ENCODE measurements around the gene DGKQ.
"Not testable (repeated sequence)": the region's sequence is repeated elsewhere in the genome, so short reads cannot be mapped to it uniquely, and the experiment has no call there.

The DGKQ gene

DNA sequence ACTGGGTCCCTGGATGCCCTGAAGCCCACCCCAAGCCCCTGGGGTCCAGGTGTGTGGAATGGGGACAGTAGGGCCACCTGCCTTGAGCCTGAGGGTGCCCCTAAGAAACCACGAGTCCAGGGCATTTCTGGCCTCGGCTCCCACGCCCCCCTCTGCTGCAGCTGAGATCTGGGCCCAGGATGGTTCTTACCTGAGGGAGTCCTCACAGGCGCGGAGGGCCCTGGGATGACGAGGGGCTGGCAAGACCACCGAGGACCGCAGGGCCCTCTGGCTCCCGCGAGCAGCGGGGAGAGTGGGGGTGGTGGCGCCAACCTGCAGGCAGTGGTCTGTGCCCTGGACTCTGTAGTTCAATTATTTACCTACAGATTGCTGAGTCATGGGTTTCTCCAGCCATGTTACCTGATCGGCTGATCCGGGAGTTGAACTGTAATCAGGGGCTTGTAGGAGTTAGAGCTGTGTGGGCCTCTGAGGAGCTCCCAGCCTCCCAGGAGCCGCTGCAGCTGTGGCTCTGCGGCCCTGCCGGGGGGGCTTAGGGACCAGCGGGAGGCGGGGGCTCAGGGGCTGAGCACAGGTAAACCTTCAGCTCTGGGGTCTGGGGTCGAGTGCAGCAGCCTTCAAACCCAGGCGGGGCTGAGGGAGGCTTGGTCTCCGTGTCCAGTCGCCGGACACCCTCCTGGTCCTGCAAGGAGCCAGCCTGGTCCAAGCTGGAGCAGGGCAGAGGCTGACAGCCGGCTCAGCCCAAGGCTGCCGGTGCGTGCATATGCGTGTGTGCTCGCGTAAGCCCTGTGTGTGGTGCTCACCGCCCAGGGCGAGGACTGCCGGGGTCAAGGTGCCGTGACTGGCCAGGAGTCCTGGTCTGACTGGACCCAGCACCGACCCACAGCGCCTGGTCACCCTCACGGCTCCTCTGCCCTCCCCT, 20.0 kb upstream of the DGKQ start, which contains the start of gene SLC26A1:
SLC26A1 (minus strand) TSS at position 294 of the 919 bp plus-strand sequence. CDS start 1,701 bp downstream, outside the sequence.
- DNase-seq = no peak

DNA sequence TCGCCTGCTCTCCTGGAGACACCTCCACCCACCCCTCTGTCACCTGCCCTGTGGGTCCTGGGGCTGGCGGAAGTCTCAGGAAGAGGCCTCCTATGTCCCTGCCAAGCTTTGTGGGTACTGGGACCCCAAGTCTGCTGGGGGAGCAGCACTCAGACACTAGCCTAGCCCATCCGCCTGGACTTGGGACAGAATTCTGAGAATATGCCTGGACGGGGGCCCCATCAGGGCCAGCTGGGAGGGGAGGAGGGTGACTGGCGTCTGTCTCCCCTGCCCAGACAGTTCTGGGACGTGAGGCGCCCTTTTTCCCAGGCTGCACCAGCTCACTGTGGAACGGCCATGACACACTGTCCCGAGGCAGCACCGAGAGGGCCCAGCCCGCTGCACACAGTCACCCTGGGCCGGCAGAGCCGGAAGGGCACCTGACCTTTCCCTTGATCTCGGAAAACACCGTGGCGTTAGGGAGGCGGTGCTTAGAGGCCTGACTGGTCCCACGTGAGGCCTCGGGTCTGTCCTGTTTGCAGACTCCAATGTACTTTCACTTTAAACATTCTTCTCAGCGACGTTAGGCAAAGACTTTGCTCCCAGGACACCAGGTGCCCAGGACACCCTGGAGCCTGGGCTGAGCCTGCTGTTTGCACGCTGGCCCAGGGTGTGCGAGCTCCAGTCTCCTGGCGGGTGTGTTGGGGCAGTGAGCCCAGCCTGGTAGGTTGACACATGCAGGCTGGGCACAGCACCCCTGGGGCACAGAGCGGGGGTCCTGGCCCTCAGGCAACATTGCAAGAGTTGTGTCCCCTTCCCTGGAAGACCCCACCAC, 19.1 kb upstream of the DGKQ start:
- DNase-seq = no peak

DNA sequence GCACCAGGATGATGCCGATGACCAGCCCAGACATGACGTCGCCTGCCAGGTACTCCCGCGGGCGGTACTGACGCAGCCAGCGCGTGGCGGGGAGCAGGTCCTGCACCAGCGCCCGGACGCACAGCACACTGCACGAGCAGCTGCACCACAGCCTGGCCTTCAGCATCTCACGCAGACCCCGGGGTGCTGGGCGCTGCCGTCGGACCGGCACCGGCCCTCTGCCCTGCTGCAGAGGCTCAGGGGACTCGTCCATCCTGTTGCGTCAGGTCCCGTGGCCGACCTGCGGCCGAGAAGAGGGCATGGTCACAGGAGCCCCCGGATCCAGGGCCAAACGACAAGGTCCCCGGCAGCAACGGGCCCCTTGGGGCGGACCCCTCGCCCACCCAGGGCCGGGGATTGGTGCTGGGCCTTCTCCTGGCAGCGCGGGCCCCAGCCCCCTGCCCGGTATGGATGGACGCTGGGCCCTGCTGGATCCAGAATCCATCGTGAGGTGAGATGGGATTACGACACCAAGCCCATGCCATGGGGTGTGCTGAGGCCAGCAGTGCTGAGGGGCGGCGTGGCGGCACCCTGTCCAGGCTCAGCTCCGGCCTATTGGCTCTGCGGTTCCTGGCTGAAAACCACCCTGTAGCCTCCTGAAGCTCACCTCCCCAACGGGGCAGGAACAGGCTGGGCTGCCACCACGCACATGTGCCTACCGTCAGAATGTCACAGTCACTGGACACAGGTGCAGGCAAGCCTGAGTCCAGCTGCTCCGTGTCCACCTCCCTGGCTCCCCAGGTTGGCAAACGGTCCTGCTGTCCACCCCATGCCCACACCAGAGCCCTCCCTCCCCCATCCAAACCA, 18.3 kb upstream of the DGKQ start:
- DNase-seq = no peak

DNA sequence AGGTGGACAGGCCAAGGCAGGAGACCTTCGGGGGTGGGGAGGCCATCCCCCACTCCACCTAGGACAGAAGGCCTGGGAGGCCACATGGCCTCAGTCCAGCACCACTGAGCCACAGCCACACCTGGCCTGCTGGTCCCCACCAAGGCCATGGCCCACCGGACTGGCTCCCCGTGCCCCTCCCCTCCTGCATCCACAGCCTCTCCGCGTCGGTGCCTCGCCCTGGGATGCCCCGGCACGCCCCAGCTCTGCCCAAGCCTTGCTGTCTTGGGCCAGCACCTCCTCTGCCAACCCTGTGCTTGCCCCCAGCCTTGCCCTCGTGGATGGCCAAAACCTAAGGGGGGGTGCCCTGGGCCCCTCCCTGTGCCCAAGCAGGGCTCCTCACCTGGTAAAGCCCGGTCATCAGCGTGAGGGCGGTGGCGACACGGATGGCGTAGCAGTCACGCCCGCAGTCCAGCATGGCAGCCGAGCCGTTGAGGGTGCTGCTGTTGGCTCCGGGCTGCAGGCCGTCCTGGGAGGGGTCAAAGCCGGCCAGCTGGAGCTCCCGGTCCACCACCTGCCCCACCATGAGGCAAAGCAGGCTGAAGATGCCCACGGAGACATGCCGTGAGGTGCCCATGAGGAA, 17.5 kb upstream of the DGKQ start:
- DNase-seq = no peak

DNA sequence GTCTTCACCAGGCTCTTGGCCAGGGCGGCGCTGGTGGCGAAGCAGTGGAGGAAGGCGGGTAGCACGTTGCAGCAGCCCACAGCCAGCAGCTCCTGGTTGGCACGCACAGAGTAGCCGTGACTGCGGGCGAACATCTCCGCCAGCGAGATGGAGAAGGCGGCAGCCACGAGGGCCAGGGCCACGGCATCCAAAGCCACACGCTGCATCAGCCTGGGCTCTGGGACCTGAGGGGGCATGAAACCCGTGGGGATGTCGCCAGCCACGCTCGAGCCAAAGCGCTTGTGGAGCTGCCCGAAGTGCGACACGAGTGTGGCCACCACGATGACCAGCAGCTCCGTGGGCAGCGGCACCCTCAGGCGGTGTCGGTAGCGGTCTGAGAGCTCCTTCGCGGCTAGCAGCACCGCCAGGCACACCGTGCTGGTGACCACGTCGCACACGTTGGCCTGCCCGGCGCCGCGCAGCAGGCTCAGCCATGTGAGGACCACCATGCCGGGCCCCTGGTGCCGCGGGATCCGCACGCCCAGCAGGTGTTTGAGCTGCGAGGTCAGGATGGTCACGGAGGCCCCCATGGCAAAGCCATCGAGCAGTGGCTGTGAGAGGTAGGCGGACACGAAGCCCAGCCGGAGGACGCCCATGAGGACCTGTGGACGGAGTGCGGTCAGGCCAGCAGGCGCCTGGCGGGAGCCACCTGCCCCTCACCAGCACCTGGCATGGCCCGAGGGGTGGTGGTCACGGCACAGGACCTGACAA, 16.5 kb upstream of the DGKQ start:
- DNase-seq = no peak

DNA sequence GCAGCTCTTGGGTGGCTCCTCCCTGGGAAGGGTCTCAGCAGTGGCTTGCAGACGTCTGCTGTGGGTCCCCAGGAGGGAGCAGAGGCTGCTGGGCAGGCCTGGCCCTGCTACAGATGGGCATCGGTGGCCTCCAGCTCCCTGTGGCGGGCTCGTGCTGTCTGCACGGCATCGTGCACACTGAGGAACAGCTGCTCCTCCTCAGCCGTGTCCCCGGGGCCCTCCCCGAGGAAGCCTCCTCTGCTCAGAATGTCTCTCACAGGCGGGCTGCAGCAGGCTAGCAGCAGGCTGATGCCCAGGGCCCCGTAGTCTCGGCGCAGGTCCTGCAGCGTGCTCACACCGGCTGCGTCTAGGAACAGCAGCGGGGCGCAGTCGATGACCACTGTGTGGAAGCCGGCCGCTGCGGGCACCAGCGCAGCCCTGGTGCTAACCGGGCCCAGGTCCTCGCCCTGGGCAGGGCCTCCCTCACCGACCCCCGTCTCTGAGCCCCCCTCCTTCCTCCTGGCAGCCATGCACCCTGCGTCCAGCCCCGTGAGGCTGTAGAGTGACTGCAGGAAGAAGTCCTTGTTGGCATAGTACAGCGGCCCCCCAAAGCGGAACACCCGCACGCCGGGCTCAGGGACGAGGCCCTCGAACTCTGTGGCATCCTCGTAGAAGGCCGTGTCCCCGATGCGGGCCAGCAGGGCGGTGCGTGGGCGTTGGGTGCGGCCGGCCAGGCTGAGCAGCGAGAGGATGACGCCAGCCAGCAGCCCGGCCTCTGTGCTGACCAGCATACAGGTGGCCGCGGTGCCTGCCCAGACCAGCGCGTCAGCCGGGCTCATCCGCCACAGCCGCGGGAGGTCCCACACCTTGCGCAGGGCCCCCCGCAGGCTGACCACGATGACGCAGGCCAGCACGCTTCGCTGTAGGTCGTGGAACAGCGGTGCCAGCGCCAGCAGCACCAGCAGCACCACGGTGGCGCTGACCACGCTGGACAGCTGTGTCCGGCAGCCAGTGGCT, 15.7 kb upstream of the DGKQ start:
- DNase-seq = no peak

DNA sequence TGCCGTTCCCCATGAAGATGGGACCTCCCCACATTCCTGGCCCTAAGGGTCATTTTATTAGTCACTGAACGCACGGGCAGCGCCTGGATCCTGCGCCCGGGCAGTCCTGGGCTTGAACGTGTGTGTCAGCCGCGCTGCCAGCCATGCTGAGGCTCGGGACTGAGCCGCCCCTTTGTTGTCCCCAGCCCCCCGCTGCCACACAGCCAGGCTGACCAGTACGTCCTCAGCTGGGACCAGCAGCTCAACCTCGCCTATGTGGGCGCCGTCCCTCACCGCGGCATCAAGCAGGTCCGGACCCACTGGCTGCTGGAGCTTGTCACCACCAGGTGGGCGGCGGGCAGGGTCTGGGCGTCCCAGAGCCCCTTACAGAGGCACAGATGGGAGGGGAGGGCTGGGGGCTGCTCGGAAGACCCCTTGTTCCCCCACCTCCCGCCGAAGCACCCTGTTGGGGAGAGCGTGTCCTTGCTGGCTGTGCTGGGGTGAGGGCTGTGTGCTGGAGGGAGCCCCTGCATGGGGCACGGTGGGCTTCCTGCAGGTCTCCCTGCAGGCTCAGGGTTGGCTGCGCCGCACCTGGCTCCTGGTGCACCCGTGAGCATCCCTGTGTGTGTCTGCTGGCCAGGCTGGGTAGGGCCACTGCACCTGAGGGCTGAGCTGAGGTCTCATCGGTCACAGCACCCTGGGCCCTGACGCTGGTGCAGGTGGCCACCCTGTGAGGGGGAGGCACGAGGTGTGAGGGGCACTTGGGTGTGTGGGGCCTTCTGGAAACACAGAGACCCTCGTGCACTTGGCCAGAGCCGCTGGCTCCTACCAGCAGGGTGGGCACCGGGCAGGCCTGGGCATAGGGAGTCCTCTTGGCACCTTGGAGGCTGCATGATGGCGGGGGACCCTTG, 14.5 kb upstream of the DGKQ start:
- DNase-seq = no peak

DNA sequence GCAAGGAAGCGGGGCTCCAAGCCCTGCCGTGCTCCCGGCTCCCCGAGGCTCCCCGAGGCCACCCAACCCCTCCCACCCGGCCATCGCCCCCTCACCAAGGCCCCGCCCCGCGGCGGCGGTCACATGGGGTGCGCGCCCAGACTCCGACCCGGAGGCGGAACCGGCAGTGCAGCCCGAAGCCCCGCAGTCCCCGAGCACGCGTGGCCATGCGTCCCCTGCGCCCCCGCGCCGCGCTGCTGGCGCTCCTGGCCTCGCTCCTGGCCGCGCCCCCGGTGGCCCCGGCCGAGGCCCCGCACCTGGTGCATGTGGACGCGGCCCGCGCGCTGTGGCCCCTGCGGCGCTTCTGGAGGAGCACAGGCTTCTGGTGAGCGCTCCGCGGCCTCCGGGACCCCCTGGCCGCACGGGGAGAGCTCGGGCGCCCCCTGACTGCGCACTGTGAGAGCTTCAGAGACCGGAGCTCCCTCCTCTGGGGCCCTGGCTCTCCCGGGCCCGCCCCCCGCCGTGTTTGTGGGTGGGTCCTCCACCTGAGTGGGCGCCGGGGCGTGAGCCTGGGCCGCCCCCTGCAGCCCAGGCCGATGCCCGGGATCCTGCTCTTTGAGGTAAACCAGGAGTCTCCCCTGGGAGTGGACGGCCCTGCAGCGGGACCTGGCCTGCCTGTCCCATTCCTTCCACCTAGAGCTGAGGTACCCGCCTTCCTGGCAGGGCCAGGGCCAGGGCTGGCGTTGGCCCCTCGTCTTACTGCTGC, 13.7 kb upstream of the DGKQ start, which contains the start of gene IDUA:
IDUA (plus strand) TSS at position 166 of the 745 bp plus-strand sequence; CDS start at position 207, 41 bp downstream.
- DNase-seq = peak; percentile 85

DNA sequence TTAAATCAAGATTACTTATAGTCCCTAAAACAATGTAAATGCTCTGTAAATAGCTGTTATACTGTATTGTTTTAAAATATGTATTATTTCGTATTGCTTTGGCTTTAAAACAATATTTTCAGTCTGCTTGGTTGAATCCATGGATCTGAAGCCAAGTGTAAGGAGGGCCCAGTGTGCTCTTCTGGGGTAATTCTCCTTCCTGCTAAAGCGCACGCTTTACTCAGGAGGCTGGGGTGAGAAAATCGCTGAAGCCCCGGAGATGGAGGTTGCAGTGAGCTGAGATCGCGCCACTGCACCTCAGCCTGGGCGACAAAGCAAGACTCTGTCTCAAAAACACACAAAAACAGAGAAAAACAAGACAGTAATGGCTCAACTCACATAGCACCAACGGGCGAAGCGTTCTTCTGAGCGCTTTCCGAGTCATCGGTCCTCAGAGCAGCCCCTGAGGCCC, 13.1 kb upstream of the DGKQ start:
- DNase-seq = no peak

DNA sequence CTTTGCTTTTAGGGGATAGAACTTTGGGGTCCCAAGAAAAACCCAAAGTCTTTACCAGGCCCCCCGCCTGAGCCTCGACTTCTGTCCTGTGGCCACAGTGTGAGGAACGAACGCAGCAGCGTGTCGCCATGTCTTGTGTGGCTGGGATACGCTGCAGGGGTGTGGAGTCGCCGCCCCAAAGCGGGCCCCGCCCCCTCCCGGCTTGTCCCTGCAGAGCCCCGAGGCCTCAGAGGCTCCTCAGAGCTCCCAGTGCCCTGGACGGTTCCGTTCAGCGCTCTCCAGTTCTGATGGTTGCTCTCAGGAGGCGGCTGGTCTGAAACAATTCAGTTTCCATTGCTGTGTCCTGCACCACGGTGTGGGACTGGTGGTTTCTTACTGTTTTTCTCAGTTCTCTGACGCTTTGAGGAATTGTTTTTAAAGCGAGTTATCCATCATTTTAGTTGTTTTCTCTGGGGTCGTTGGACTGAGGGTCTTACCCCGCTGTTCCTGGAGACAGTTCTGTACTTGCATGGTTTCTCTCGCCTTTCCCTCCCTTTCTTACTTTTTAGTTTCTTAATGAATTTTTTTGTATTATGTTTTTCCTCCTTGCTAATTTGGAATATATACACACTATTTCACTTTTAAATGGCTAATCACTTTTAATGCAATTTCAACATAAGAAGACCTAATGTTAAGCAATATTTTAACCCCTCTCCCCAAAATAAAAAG, 11.9 kb upstream of the DGKQ start:
- DNase-seq = peak; percentile 32

DNA sequence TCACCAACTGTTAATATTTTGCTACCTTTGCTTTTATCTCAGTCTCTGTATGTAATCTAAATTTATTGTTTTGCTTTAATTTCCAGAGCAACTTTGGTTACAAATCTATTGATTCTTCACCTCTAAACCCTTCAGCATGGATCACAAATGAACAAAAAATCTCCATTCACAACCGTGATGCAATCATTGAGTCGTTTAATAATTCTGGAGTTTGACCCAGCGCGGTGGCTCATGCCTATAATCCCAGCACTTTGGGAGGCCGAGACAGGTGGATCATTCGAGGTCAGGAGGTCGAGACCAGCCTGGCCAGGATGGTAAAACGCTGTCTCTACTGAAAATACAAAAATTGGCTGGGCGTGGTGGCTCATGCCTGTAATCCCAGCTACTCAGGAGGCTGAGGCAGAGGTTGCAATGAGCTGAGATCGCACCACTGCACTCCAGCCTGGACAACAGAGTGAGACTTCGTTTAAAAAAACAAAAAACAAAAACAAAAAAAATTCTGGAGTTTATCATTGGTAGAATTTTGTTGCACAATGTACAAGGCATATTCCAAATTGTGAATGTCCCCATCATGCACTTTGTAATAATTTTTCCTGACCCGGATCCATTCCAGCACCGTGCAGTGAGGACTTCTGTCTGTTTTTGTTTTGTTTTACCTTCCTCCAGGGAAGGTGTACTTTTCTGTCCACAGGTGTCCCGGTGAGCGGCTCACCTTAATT, 11.1 kb upstream of the DGKQ start:
- DNase-seq = no peak

DNA sequence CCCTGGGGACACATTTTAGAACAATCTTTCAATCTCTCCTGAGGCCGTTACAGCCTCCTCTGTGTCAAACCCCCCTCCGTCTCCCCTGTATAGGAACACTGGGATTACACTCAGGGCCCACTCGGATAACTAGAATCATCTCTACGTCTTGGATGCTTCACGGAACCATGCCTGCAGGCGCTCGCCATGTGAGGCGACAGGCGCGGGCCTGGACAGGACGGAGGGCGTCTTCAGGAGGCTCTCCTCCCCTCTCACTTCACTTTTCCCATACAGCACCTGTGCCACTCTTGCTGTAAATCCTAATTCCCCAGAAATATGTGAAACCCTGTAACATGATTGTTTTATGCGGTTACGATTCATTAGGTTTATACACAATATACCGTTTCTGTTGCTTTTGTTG, 9.4 kb upstream of the DGKQ start:
- no peak for DNase-seq

DNA sequence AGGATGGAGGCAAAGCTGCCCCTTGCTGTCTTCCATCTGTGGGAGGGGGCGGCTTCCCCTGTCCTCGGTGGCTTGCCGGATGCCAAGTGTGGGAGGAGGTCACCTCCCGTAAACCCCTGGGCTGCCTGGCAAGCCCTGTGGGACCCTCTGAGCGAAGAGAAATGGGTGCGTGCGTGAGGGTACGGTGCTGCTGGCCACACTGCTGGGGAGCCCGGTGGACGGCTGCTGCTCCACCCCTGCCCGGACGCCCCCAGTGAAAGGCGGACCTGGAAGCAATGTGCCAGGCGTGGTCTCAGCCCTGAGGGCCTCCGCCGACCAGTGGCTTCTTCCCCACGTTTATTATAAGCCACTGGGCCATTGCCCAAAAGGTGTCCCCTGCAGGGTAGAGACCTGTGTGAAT, 8.9 kb upstream of the DGKQ start:
- DNase-seq = no peak

DNA sequence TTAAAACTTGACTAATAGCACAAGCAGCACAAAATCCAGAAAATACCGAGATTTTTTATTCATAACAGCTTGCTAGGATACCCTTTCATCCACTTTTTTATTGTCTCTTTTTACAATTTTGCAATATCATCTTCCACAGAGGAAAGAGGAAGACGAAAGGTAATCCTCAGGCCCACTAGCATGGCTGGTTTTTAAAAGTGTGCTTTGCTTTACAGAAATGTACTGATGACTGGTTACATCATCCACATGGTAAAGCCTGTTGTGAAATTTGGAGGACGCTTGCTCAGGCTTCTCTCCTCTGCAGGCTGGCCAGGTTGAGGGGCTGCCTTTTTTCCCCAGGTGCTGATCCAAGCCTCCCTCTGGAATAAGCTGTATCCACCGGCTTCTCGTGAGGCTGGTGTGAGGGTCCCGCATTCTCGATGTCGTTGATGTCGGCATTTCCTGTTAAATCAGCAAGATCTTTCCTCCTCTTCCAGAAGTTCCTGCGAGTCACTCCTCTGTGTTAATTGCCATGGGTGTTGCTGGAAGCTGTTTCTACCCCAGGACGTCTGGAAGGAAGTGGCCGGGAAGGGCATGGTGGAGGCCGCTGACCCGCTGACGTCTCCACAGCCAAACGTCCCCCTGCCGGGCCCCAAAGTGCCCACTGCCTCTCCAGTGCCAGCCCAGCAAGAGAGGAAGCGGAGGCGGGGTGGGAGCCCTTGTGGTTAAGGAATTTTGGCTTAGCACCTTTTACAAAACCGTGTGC, 5.8 kb upstream of the DGKQ start:
- no peak for DNase-seq

DNA sequence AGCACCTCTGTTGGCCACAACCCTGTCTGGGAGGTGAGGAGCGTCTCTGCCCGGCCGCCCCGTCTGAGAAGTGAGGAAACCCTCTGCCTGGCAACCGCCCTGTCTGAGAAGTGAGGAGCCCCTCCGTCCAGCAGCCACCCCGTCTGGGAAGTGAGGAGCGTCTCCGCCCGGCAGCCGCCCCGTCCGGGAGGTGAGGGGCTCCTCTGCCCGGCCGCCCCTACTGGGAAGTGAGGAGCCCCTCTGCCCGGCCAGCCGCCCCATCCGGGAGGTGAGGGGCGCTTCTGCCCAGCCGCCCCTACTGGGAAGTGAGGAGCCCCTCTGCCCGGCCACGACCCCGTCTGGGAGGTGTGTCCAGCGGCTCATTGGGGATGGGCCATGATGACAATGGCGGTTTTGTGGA, 2.6 kb upstream of the DGKQ start:
- not testable (repeated sequence) for DNase-seq

DNA sequence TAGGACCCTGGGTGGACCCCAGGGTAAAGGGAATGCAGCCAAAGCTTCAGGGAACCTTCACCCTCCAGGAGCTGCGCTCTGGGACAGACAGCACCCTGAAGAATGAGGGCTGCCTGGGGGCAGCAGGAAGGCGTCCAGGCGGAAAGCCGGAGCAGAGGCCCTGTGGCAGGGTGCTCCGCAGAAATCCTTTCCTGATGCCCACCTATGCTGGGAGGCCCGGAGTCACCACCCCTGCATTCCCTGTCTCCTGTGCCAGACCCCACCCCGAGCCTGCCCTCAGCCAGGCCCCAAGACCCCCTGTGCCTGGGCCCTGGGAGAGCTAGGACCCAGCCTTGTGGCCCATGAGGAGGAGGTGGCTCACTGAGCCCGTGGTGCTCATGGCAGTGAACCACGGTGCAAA, 1.3 kb upstream of the DGKQ start:
- no peak for DNase-seq

All from activated gamma-delta T cell (primary cell).